ENCODE measurements around the gene MAP3K3.

- TF ChIP-seq RAD21 (conservative IDR thresholded peaks at IDR 0.05 in 1 of 2, IDR thresholded peaks at IDR 0.05 in 1 of 2), result no peak
- TF ChIP-seq HDAC2 (IDR thresholded peaks at IDR 0.05), result no peak
- TF ChIP-seq POLR2A (IDR thresholded peaks at IDR 0.05; ENCODE audit: low read length), result no peak
- no peak for TF ChIP-seq EP300 (IDR thresholded peaks at IDR 0.05)
- TF ChIP-seq, protein P1, sequence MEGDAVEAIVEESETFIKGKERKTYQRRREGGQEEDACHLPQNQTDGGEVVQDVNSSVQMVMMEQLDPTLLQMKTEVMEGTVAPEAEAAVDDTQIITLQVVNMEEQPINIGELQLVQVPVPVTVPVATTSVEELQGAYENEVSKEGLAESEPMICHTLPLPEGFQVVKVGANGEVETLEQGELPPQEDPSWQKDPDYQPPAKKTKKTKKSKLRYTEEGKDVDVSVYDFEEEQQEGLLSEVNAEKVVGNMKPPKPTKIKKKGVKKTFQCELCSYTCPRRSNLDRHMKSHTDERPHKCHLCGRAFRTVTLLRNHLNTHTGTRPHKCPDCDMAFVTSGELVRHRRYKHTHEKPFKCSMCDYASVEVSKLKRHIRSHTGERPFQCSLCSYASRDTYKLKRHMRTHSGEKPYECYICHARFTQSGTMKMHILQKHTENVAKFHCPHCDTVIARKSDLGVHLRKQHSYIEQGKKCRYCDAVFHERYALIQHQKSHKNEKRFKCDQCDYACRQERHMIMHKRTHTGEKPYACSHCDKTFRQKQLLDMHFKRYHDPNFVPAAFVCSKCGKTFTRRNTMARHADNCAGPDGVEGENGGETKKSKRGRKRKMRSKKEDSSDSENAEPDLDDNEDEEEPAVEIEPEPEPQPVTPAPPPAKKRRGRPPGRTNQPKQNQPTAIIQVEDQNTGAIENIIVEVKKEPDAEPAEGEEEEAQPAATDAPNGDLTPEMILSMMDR (IDR thresholded peaks at IDR 0.05), result no peak
- TF ChIP-seq, protein P2, sequence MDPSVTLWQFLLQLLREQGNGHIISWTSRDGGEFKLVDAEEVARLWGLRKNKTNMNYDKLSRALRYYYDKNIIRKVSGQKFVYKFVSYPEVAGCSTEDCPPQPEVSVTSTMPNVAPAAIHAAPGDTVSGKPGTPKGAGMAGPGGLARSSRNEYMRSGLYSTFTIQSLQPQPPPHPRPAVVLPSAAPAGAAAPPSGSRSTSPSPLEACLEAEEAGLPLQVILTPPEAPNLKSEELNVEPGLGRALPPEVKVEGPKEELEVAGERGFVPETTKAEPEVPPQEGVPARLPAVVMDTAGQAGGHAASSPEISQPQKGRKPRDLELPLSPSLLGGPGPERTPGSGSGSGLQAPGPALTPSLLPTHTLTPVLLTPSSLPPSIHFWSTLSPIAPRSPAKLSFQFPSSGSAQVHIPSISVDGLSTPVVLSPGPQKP (IDR thresholded peaks at IDR 0.05; ENCODE audit: low read depth, low read length), result no peak
- TF ChIP-seq ESRRA (IDR thresholded peaks at IDR 0.05; ENCODE audit: borderline replicate concordance, low read length), result no peak
- TF ChIP-seq JUNB (IDR thresholded peaks at IDR 0.05), result no peak
- TF ChIP-seq BHLHE40 (IDR thresholded peaks at IDR 0.05; ENCODE audit: low read depth, low read length), result no peak
- TF ChIP-seq, protein P3, sequence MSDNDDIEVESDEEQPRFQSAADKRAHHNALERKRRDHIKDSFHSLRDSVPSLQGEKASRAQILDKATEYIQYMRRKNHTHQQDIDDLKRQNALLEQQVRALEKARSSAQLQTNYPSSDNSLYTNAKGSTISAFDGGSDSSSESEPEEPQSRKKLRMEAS (IDR thresholded peaks at IDR 0.05), result no peak
- TF ChIP-seq RFX5 (IDR thresholded peaks at IDR 0.05), result no peak
Measured at GRCh38 chr17:63694950-63695773, 72.9 kb downstream of the MAP3K3 start.

All from A549 (cell line).